MM.1S (cell line): ENCODE results near the gene GABRB2.

Experiments used
- DNase-seq: peaks from one replicate; pipeline ENCODE4 v3.0.0-alpha.2; 2015
- H2AFZ ChIP-seq: fragments of 300-600 bp; sonication (generic); 2 replicates; pipeline ENCODE4 v1.6.0; 2016; ENCODE audit warnings: antibody characterized with exemption, low read length
- H3F3A ChIP-seq: fragments of 300-600 bp; sonication (generic); 2 replicates; pipeline ENCODE4 v1.6.1; 2016; ENCODE audit warnings: mild to moderate bottlenecking, antibody characterized with exemption, low read length, moderate library complexity, mixed read lengths; ENCODE audit not compliant: insufficient read depth
- H3K27ac ChIP-seq: fragments of 300-600 bp; sonication (generic); 2 replicates; pipeline ENCODE4 v1.5.1; 2016; ENCODE audit warnings: mild to moderate bottlenecking, low read length
- H3K27me3 ChIP-seq: fragments of 300-600 bp; sonication (generic); replicated peaks from 2 replicates; pipeline ENCODE4 v1.6.0; 2016; ENCODE audit warnings: low read length; ENCODE audit not compliant: insufficient read depth
- H3K36me3 ChIP-seq: fragments of 300-600 bp; sonication (generic); replicated peaks from 2 replicates; pipeline ENCODE4 v1.6.1; 2016; ENCODE audit warnings: mild to moderate bottlenecking, low read length, mixed read lengths; ENCODE audit not compliant: insufficient read depth
- H3K4me1 ChIP-seq: fragments of 300-600 bp; sonication (generic); 2 replicates; pipeline ENCODE4 v1.6.1; 2016; ENCODE audit warnings: low read length, mixed read lengths
- H3K4me2 ChIP-seq: fragments of 300-600 bp; sonication (generic); 2 replicates; pipeline ENCODE4 v1.6.0; 2016; ENCODE audit warnings: low read depth, low read length
- H3K4me3 ChIP-seq: fragments of 300-600 bp; sonication (generic); 2 replicates; pipeline ENCODE4 v1.5.1; 2016; ENCODE audit warnings: low read length, mixed read lengths
- H3K79me2 ChIP-seq: fragments of 300-600 bp; sonication (generic); 2 replicates; pipeline ENCODE4 v1.6.1; 2016; ENCODE audit warnings: mixed run types, low read length, mixed read lengths
- H3K9ac ChIP-seq: fragments of 300-600 bp; sonication (generic); 2 replicates; pipeline ENCODE4 v1.6.1; 2016; ENCODE audit warnings: low read length, mixed read lengths
- H3K9me2 ChIP-seq: fragments of 300-600 bp; sonication (generic); replicated peaks from 2 replicates; pipeline ENCODE4 v1.6.1; 2016; ENCODE audit warnings: mild to moderate bottlenecking, low read length, mixed read lengths; ENCODE audit not compliant: insufficient read depth
- H3K9me3 ChIP-seq: fragments of 300-600 bp; sonication (generic); replicated peaks from 2 replicates; pipeline ENCODE4 v1.6.1; 2016; ENCODE audit warnings: mild to moderate bottlenecking, low read length, mixed read lengths; ENCODE audit not compliant: insufficient read depth
- H4K20me1 ChIP-seq: fragments of 300-600 bp; sonication (generic); 2 replicates; pipeline ENCODE4 v1.6.1; 2016; ENCODE audit warnings: mild to moderate bottlenecking, low read length, moderate library complexity, mixed read lengths; ENCODE audit not compliant: insufficient read depth
- EZH2 ChIP-seq: fragments of 300-600 bp; sonication (generic); optimal IDR thresholded peaks from 2 replicates; pipeline ENCODE3; 2017; ENCODE audit warnings: low read depth, mild to moderate bottlenecking, antibody characterized with exemption, low read length, mixed read lengths
- EZH2phosphoT487 ChIP-seq: fragments of 300-600 bp; sonication (generic); IDR thresholded peaks from 2 replicates; pipeline ENCODE4 v1.6.1; 2018; ENCODE audit warnings: antibody characterized with exemption, low read length
- TF ChIP-seq, protein P1 (sequence below): fragments of 300-600 bp; sonication (generic); IDR thresholded peaks from 2 replicates; pipeline ENCODE4 v1.5.1; 2016; ENCODE audit warnings: antibody characterized with exemption, low read length, mixed read lengths

GABRB2 gene

DNA sequence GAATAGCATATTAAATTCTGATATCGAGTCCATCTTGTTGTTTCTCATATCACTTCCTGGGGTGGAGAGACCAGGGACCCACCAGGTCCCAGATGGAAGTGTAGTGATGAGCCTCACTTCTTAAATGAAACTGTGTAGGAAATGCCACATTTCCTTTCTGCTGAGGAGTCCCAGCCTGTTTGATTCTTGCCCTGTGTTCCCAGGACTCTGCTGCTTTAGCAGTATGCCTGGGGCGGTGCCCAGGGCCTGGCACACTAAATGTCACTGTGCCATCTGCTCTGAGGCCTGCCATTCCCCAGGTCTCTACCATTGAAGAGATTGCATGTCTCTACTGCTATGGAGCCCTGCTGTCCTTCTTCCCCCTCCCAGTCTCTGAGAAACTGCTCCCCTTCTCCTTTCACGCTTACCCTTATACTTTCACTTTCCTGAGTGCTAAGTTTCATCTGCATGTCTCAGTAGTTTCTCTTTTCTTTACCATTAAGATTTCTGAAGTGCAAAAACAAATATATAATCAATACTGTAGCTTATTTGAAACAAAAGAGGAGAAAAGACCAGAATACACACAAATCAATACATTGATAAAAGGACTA, 260.4 kb downstream of the GABRB2 start:
- H3K79me2 ChIP-seq: no peaks in the 10 kb centered on the region
- H3K4me2 ChIP-seq: no peak overlapping the region
- TF ChIP-seq, protein P1, sequence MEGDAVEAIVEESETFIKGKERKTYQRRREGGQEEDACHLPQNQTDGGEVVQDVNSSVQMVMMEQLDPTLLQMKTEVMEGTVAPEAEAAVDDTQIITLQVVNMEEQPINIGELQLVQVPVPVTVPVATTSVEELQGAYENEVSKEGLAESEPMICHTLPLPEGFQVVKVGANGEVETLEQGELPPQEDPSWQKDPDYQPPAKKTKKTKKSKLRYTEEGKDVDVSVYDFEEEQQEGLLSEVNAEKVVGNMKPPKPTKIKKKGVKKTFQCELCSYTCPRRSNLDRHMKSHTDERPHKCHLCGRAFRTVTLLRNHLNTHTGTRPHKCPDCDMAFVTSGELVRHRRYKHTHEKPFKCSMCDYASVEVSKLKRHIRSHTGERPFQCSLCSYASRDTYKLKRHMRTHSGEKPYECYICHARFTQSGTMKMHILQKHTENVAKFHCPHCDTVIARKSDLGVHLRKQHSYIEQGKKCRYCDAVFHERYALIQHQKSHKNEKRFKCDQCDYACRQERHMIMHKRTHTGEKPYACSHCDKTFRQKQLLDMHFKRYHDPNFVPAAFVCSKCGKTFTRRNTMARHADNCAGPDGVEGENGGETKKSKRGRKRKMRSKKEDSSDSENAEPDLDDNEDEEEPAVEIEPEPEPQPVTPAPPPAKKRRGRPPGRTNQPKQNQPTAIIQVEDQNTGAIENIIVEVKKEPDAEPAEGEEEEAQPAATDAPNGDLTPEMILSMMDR: no peak
- TF ChIP-seq EZH2phosphoT487 (no peak), EZH2 (no peak)
- no peaks in the 10 kb centered on the region for H3K9me3 ChIP-seq
- H3K9ac ChIP-seq: no peak overlapping the region
- H3F3A ChIP-seq: no peaks in the 10 kb centered on the region
- H2AFZ ChIP-seq: no peak overlapping the region
- no peak for DNase-seq
- no peaks in the 10 kb centered on the region for H3K9me2 ChIP-seq
- H4K20me1 ChIP-seq: no peaks in the 10 kb centered on the region
- no peaks in the 10 kb centered on the region for H3K4me1 ChIP-seq
- H3K27me3 ChIP-seq: peaks cover 6% of the 10 kb centered on the region; the same call in 1 of the 2 replicates
- no peaks in the 10 kb centered on the region for H3K36me3 ChIP-seq
- H3K4me3 ChIP-seq: no peak overlapping the region
- H3K27ac ChIP-seq: no peak overlapping the region

DNA sequence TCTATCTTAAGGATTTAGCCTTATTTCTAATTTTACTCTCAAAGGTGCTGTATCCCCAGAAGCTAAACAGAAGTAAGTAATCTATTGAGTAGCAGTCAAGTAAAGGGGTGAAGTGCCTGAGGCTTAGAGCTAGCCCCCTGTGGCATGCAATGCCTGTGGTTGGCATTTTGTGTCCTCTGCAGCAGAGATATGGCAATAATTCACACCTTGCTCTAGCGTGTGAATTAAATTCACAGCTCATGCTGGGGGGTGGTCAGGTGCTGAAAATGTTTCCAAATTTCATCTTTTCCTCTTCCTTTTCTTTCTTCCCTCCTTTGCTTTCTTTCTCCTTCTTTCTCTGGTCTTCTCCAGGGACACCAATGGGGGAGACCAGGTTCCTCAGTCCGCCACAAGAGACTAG, 262.1 kb downstream of the GABRB2 start:
- no peak overlapping the region for H3K4me3 ChIP-seq
- no peaks in the 10 kb centered on the region for H3K9me3 ChIP-seq
- no peak overlapping the region for H3K9ac ChIP-seq
- H3K27ac ChIP-seq: no peak overlapping the region
- no peaks in the 10 kb centered on the region for H4K20me1 ChIP-seq
- DNase-seq: no peak
- H3K4me2 ChIP-seq: no peak overlapping the region
- H3K79me2 ChIP-seq: no peaks in the 10 kb centered on the region
- no peak overlapping the region for H2AFZ ChIP-seq
- no peaks in the 10 kb centered on the region for H3K36me3 ChIP-seq
- no peaks in the 10 kb centered on the region for H3K9me2 ChIP-seq
- H3K4me1 ChIP-seq: no peaks in the 10 kb centered on the region
- peaks cover 6% of the 10 kb centered on the region; the same call in 1 of the 2 replicates for H3K27me3 ChIP-seq
- TF ChIP-seq EZH2: no peak
- H3F3A ChIP-seq: no peaks in the 10 kb centered on the region

DNA sequence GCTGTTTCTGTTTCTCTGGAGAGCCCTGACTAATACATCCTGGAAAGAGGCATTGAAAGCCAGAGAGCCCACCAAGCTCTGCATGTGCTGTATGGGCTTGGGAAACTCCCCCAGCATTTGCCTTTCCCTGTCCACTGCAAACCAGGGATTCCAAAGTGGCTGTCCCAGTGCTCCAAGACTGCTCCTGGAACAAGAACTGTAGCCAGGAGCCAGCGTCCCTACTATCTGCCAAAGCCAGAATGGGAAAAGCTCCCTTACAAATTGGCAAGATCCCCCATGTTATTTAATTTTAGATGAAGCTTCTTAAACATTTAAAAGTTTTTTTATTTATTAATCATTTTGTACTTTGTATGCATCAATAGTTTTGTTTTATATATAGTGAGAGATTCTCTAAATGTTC, 263.2 kb downstream of the GABRB2 start:
- H3K27me3 ChIP-seq: peaks cover 6% of the 10 kb centered on the region; the same call in 1 of the 2 replicates
- no peak overlapping the region for H3K9ac ChIP-seq
- no peaks in the 10 kb centered on the region for H3F3A ChIP-seq
- H3K4me3 ChIP-seq: no peak overlapping the region
- H3K36me3 ChIP-seq: no peaks in the 10 kb centered on the region
- TF ChIP-seq, protein P1: no peak
- TF ChIP-seq EZH2phosphoT487 (no peak), EZH2 (no peak)
- H3K9me2 ChIP-seq: no peaks in the 10 kb centered on the region
- no peak overlapping the region for H2AFZ ChIP-seq
- H3K4me2 ChIP-seq: no peak overlapping the region
- no peaks in the 10 kb centered on the region for H4K20me1 ChIP-seq
- no peaks in the 10 kb centered on the region for H3K4me1 ChIP-seq
- H3K79me2 ChIP-seq: no peaks in the 10 kb centered on the region
- no peaks in the 10 kb centered on the region for H3K9me3 ChIP-seq
- DNase-seq: no peak
- no peak overlapping the region for H3K27ac ChIP-seq

DNA sequence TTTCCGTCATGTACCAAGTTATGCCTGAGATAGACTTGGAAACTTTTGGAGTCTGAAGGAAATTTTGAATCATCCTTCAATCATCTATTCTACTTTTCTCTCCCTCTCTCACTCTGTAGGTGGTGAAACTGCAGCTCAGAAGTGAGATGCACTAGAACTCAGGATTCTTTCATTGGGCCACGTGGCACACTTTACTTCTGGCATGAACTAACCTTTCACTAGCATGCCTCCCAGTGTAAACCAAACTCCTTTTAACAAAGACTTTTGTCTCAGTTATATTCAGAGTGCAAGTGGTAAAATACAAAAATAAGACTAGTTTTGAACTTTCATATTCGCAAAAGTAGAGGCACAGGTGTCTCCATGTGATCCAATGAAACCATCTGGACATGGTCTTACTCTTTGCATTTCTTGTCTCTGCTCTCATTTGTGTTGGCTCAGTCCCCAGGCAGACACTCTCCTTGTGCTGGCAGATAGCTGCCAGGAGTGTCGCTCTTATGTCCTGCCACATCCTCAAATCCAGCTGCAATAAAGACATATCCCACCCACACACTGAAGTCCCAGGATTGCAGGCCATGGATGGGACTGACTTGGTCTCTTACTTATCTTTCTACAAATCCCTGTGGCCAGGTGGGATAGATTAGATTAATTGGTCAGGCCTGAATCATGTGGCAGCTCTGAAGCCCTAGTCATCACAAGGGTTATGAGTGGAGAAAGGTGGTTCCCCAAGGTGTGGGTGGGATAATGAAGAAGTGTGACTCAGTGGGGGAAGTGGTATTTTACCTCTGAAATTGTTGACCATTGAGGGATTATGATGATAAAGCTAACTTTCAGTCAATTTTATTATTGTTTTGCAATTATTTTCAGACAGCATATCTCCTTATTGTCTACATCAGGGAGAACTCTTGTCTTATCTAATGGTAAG, 267.5 kb downstream of the GABRB2 start:
- Histone ChIP-seq H3K27ac (no peak overlapping the region), H3K4me2 (no peak overlapping the region), H3K9ac (no peak overlapping the region), H3F3A (no peaks in the 10 kb centered on the region), H3K79me2 (no peaks in the 10 kb centered on the region), H3K27me3 (no peaks in the 10 kb centered on the region), H3K9me3 (no peaks in the 10 kb centered on the region), H2AFZ (no peak overlapping the region), H3K9me2 (no peaks in the 10 kb centered on the region), H3K4me1 (no peaks in the 10 kb centered on the region), H3K36me3 (no peaks in the 10 kb centered on the region), H4K20me1 (no peaks in the 10 kb centered on the region), H3K4me3 (no peak overlapping the region)
- no peak for DNase-seq
- TF ChIP-seq EZH2phosphoT487 (no peak), EZH2 (no peak)
- TF ChIP-seq, protein P1: no peak
